GF-D8 (cell line): Measurements from ENCODE around the gene KLK8.
"Not testable (repeated sequence)": the region's sequence is repeated elsewhere in the genome, so short reads cannot be mapped to it uniquely, and the experiment has no call there.

Source experiments
- DNase-seq: peaks from one replicate; lab custom pipeline; 2025; lab: John Stamatoyannopoulos, UW

The KLK8 gene

GRCh38 chr19:50983625-50984292, 17.6 kb downstream of the KLK8 start, which contains the start of gene KLK7:
KLK7 (minus strand) TSS chr19:50983917; CDS start chr19:50982399, 1,518 bp downstream.
- DNase-seq, result no peak

- no peak for DNase-seq
Measured at GRCh38 chr19:50982186-50982585, 19.2 kb downstream of the KLK8 start.

- DNase-seq, result no peak
Measured at GRCh38 chr19:50981587-50982146, 19.7 kb downstream of the KLK8 start.

GRCh38 chr19:50980208-50980607, 21.2 kb downstream of the KLK8 start:
- no peak for DNase-seq

GRCh38 chr19:50979758-50980157, 21.6 kb downstream of the KLK8 start:
- no peak for DNase-seq

DNA sequence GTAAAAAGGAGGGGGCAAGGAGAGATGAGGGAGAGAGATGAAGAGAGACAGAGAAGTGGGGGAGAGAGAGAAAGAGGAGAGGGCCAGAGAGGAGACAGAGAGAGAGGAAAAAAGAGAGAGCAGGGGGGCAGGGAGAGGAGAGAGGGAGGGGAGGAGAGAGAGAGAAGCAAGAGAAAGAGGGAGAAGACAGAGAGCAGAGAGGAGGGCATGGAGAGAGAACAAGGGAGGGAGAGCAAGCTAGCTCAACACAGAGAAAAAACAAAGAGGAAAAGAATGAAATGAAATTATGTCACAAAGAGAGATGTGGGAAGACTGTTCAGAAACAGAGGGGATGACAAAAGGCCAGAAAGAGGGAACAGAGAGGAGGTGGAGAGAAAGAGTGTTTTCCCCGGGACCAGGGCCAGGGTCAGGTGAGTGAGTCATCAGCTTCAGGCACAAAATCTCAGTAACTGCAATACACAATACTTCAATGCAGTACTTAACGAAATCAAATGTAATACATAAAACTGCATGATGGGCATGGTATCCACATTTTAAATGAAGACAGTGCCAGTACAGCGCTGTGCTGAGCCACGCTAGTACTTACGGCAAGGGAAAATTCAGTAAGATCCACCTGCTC, 22.5 kb downstream of the KLK8 start:
- DNase-seq, result no peak

DNA sequence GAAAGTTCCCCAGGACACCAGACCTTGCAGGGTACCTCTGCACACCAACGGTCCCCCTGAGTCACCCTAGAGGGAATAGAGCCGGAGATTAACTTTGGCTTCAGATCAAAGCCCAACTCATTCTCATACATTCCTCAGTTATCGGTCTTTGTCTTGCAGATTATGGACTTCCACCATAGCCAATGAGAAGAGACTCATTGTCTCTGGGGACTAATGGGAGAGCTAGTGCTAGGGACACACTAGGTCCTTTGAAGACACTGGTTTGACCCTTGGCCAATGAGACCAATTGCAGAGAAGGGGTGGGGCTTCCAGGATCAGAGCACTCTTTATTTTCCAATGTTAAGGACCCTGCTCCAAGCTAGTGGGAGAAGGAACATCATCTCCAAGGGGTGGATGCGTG, 23.8 kb downstream of the KLK8 start:
- no peak for DNase-seq

- DNase-seq, result no peak
Measured at GRCh38 chr19:50975766-50976165, 25.6 kb downstream of the KLK8 start.

- no peak for DNase-seq
Measured at GRCh38 chr19:50974702-50975556, 26.5 kb downstream of the KLK8 start.

DNA sequence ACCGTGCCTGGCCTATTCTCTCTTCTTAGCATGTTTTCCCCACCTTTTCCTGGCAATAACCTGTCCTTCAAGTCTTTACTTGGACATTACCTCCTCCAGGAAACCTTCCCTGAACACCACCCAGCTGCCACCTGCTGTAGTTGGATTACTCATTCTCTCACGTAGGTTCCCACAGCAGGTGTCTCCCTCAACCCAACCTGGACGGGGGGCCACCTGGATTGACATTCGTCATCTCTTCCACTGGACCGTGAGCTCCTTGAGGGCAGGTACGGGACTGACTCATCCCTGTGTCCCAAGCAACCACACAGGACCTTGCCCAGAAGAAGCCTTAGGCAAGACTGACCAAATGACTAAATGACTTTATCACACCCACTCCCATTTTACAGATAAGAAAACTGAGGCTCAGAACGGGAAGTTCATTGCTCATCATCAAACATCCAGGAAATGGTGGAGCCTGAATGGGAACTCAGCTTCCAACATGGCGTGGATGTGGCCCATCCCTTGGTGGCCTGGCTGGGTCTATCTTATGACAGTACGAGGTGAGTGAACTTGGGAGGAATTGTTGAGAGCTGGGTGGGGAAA, 28.5 kb downstream of the KLK8 start:
- DNase-seq, result no peak

GRCh38 chr19:50969810-50970209, 31.6 kb downstream of the KLK8 start:
- DNase-seq, result not testable (repeated sequence)

GRCh38 chr19:50969413-50969760, 32.0 kb downstream of the KLK8 start, which contains the start of gene KLK6:
KLK6 (minus strand) TSS chr19:50969591; CDS start chr19:50968104, 1,487 bp downstream.
- DNase-seq, result no peak

GRCh38 chr19:50968716-50969412, 32.5 kb downstream of the KLK8 start:
- DNase-seq, result no peak

GRCh38 chr19:50967929-50968715, 33.3 kb downstream of the KLK8 start:
- no peak for DNase-seq

DNA sequence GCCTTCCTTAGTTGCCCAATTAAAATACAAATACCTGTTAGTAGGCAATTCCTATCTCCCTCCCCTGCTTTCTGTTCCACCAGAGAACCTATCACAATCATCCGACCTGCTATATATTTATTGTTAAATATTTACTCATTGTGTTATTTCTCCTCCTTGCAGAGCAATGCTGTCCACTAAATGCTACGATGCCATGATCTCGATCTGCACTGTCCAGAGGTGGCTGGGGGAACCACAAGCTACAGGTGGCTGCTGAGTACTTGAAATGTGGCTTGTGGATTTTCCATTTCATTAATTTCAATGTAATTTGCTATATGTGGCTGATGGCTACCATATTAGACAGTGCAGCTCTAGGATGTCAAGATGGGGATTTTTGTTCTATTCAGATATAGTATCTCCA, 37.1 kb downstream of the KLK8 start:
- no peak for DNase-seq

DNA sequence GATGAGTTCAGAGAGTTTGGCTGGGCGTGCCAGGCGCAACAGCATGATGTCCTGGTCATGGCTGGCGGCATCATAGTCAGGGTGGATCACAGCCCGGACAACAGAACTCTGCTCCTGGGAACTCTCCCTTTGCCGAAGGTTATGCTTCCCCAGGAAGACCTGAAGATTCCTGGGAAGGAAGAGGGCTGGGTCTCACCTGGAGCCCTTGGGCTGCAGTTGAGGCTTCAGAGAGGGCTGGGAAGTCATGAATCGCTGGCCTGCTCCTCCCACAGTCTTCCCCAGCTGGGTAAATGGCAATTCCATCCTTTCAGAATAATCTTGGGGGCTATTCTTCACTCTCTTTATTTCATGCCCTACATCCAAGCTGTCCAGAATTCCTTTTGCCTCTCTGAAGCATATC, 38.0 kb downstream of the KLK8 start:
- no peak for DNase-seq

GRCh38 chr19:50962245-50962644, 39.2 kb downstream of the KLK8 start:
- no peak for DNase-seq

DNA sequence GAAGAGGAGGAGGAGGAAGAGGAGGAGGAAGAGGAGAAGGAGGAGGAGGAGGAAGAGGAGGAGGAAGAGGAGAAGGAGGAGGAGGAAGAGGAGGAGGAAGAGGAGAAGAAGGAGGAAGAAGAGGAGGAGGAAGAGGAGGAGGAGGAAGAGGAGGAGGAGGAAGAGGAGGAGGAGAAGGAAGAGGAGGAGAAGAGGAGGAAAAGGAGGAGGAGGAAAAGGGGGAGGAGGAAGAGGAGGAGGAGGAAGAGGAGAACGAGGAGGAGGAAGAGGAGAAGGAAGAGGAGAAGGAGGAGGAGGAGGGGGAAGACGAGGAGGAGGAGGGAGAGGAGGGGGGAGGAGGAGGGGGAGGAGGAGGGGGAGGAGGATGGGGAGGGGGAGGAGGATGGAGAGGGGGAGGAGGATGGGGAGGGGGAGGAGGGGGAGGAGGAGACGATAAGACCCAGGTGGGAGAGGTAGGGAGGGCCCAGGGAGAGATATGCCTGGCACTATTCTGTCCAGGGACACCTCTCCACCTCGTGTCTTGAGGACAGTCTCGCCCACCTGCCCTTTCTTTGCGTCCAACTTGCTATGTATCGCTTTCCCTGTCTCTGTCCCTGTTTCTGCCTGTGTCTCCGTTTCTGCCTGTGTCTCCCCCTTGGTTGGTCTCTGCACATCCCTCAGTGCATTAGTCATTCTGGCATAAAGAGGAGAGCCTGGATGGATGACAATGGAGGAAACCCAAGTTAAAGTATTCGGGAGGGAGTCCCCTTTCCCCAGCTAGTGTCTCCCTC, 41.5 kb downstream of the KLK8 start:
- DNase-seq, result no peak

DNA sequence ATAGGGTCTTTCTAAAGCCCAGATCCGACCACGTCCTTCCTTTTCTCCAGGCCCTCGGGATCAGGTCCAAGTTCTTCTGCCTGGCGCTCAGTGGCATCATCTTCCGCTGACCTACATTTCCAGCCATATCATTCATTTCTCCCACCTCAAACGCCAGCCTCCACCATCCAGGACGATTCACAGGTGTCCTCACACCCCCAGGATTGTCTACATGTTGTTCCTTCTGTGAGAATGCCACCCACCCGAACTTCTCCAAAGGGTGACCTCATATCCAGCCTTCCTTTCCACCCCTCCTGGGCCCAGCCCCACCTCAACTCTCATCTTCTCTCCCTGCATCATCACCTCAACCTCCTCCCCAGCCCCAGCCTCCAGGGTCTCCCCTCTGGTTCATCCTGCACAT, 43.8 kb downstream of the KLK8 start:
- no peak for DNase-seq

DNA sequence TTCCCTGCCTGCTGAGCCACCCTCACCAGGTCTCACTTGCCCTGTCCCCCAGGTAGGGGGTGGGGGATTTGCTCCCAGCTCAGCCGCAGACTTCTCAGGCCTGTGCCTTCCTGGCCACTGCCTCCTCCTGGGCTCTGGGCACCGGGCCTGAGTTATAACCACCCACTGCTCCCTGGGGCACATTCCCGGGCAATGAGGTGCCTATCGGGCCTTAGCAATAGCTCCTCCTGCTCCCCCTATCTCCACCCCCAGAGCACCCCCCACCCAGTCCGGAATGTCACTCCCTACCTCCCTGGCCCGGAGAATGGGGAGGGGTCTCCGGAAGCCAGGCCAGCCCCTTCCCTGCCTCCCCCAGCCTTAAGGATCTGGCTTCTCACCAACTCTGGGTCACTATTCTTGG, 48.5 kb downstream of the KLK8 start, which contains the start of gene KLK5:
Gene KLK5 (minus strand): TSS at position 129 of the 400 bp plus-strand sequence. CDS start 381 bp downstream, outside the sequence.
- DNase-seq, result no peak
